GM12878 (cell line): ENCODE data around the gene KRTAP10-2. TPM values are rescaled to one million over a fixed set of nuclear protein-coding genes. Genes with fewer than 3 reads are reported as not detected.

ENCODE experiments used
- ATAC-seq: fragments of 200-7000 bp; cut with Tn5 transposase; 3 replicates; pipeline ENCODE4 v1.9.1; 2020; ENCODE audit warnings: mild to moderate bottlenecking, moderate library complexity
- BruUV-seq: library from RNA; stranded (reverse); fragments of 400-500 nt; replicated peaks from 2 replicates; lab custom pipeline; 2021; lab: Mats Ljungman, UMichigan
- CTCF ChIA-PET: fragments of 300-600 bp; sonication (Branson Sonifier 250); formaldehyde crosslinking; extraction: SDS; loops from one replicate; lab custom pipeline; 2021; ENCODE audit warnings: inconsistent platforms; lab: Yijun Ruan, JAX
- POLR2A ChIA-PET: fragments of 350-600 bp; formaldehyde crosslinking; extraction: SDS; loops from one replicate; lab custom pipeline; 2021; ENCODE audit warnings: inconsistent platforms; lab: Charles Lee
- RAD21 ChIA-PET: fragments of 300-600 bp; sonication (Branson Sonifier 250); formaldehyde crosslinking; loops from one replicate; lab custom pipeline; 2023; ENCODE audit warnings: antibody characterized with exemption; ENCODE audit not compliant: unreplicated experiment; lab: Charles Lee
- SMC1A ChIA-PET: fragments of 300-600 bp; sonication (Branson Sonifier 250); formaldehyde crosslinking; loops from one replicate; lab custom pipeline; 2023; ENCODE audit not compliant: unreplicated experiment, uncharacterized antibody; lab: Charles Lee
- DNase-seq: peaks from one replicate; pipeline ENCODE4 v3.0.0-alpha.2; 2011; ENCODE audit warnings: low read depth, low spot score
- FAIRE-seq: peaks from 3 replicates; lab custom pipeline; 2011; peaks lifted over from hg19 to GRCh38; lab: Jason Lieb, UNC
- H2AFZ ChIP-seq: 2 replicates; pipeline ENCODE4 v1.6.0; 2011; ENCODE audit warnings: low read depth, low read length, control low read depth; ENCODE audit not compliant: control insufficient read depth
- H3K27ac ChIP-seq: 2 replicates; pipeline ENCODE4 v1.5.1; 2011; ENCODE audit warnings: control low read depth; ENCODE audit not compliant: control insufficient read depth, insufficient read depth
- H3K27me3 ChIP-seq, 2 experiments: replicated peaks in 1 of 2; 2 replicates each; pipeline versions ENCODE4 v1.6.0 to v1.6.1; 2011; ENCODE audit warnings: low read length in 1 of 2; ENCODE audit not compliant: control insufficient read depth in 2 of 2, insufficient read depth in 2 of 2
- H3K36me3 ChIP-seq, 2 experiments: 2 replicates each; pipeline ENCODE4 v1.5.1; 2011; ENCODE audit warnings: low read length in 1 of 2; ENCODE audit not compliant: control insufficient read depth in 2 of 2, insufficient read depth in 2 of 2
- H3K4me1 ChIP-seq: 2 replicates; pipeline ENCODE4 v1.6.1; 2011; ENCODE audit warnings: mild to moderate bottlenecking, low read length, moderate library complexity, mixed read lengths; ENCODE audit not compliant: control insufficient read depth, insufficient read depth
- H3K4me2 ChIP-seq: 2 replicates; pipeline ENCODE4 v1.6.0; 2011; ENCODE audit warnings: control low read depth; ENCODE audit not compliant: control insufficient read depth, insufficient read depth
- H3K4me3 ChIP-seq: fragments of 200-600 bp; sonication (generic); 2 replicates; pipeline ENCODE4 v1.5.1; 2016
- H3K79me2 ChIP-seq: 2 replicates; pipeline ENCODE4 v1.6.0; 2011; ENCODE audit warnings: low read length; ENCODE audit not compliant: control insufficient read depth, insufficient read depth
- H3K9ac ChIP-seq: 2 replicates; pipeline ENCODE4 v1.8.0; 2011; ENCODE audit warnings: low read length, control low read depth, mixed read lengths; ENCODE audit not compliant: control insufficient read depth, insufficient read depth
- H3K9me3 ChIP-seq: replicated peaks from 3 replicates; pipeline ENCODE4 v1.5.1; 2011; ENCODE audit warnings: mild to moderate bottlenecking, low read length; ENCODE audit not compliant: control insufficient read depth, insufficient read depth
- H4K20me1 ChIP-seq: 2 replicates; pipeline ENCODE4 v1.6.0; 2011; ENCODE audit not compliant: control insufficient read depth, insufficient read depth
- BMI1 ChIP-seq: fragments of 450-650 bp; IDR thresholded peaks from 2 replicates; pipeline ENCODE4 v1.6.1; 2016; ENCODE audit warnings: mild to moderate bottlenecking, moderate library complexity, borderline replicate concordance
- CBFB ChIP-seq: IDR thresholded peaks from 2 replicates; pipeline ENCODE4 v1.6.1; 2016; ENCODE audit warnings: antibody characterized with exemption, low read depth
- CBX3 ChIP-seq: fragments of 200-600 bp; sonication (generic); IDR thresholded peaks from 2 replicates; pipeline ENCODE4 v1.6.1; 2016; ENCODE audit warnings: low read depth, borderline replicate concordance
- ETV6 ChIP-seq, 2 experiments: fragments of 450-650 bp in 1 of 2; IDR thresholded peaks in 1 of 2; conservative IDR thresholded peaks in 1 of 2; 2 replicates each; pipeline ENCODE4 v1.6.1; 2014; ENCODE audit warnings: antibody characterized with exemption in 1 of 2, borderline replicate concordance in 1 of 2, low read depth in 1 of 2, mild to moderate bottlenecking in 1 of 2, moderate library complexity in 1 of 2
- HDAC2 ChIP-seq: fragments of 200-600 bp; sonication (generic); IDR thresholded peaks from 2 replicates; pipeline ENCODE4 v1.6.1; 2017
- HDGF ChIP-seq: fragments of 450-650 bp; IDR thresholded peaks from 2 replicates; pipeline ENCODE4 v1.6.1; 2016; ENCODE audit warnings: antibody characterized with exemption
- LARP7 ChIP-seq: fragments of 450-650 bp; IDR thresholded peaks from 2 replicates; pipeline ENCODE4 v1.6.1; 2017; ENCODE audit warnings: mild to moderate bottlenecking
- MEF2A ChIP-seq: IDR thresholded peaks from 2 replicates; pipeline ENCODE4 v1.6.1; 2011; ENCODE audit warnings: low read depth, mild to moderate bottlenecking, low read length, moderate library complexity; ENCODE audit not compliant: insufficient read depth
- MEF2B ChIP-seq: fragments of 450-650 bp; IDR thresholded peaks from 2 replicates; pipeline ENCODE4 v1.6.1; 2018; ENCODE audit warnings: mild to moderate bottlenecking, moderate library complexity; ENCODE audit not compliant: partially characterized antibody, poor library complexity, severe bottlenecking
- MTA3 ChIP-seq: IDR thresholded peaks from 2 replicates; pipeline ENCODE4 v1.6.1; 2012; ENCODE audit warnings: low read length, inconsistent platforms, borderline replicate concordance
- NFIC ChIP-seq: IDR thresholded peaks from 2 replicates; pipeline ENCODE4 v1.6.1; 2012; ENCODE audit warnings: low read depth, mild to moderate bottlenecking, inconsistent platforms, low read length, moderate library complexity
- RELA ChIP-seq: fragments of 450-650 bp; IDR thresholded peaks from 2 replicates; pipeline ENCODE4 v1.8.0; 2014; ENCODE audit warnings: borderline replicate concordance; ENCODE audit not compliant: partially characterized antibody
- SMAD5 ChIP-seq: IDR thresholded peaks from 2 replicates; pipeline ENCODE4 v1.6.1; 2016; ENCODE audit warnings: antibody characterized with exemption, low read depth
- YY1 ChIP-seq: IDR thresholded peaks from 2 replicates; pipeline ENCODE4 v1.6.1; 2011; ENCODE audit warnings: low read depth, mild to moderate bottlenecking, low read length
- whole genome bisulfite sequencing: methylation state at CpG from one replicate; pipeline ENCODE4 v1.1.6; 2016; ENCODE audit warnings: low lambda C conversion rate; ENCODE audit not compliant: insufficient replicate concordance, insufficient coverage; ENCODE audit errors: missing lambda C conversion rate; 5-methylcytosine and 5-hydroxymethylcytosine counted together
- in situ Hi-C: fragments of 300-500 bp; cut with MboI; formaldehyde crosslinking; loops from 9 replicates; pipeline ENCODE4 v1.14.3; 2018; ENCODE audit warnings: mixed read lengths
- intact Hi-C: fragments of 100-400 bp; cut with micrococcal nuclease; formaldehyde crosslinking; loops from one replicate; pipeline ENCODE4 v1.14.2; 2022; ENCODE audit not compliant: unreplicated experiment
- polyA plus RNA-seq, 11 experiments: library from polyadenylated mRNA; depleted of rRNA in 4 of 11; unstranded in 6 of 11; stranded (reverse) in 5 of 11; fragments of >200 nt; fragmentation: Nextera tagmentation in 4 of 11; fragmentation: Illumina TruSeq in 1 of 11; extraction: Ambion mirVana in 4 of 11; extraction: Trizol in 1 of 11; gene quantifications; 1 replicate in 1 of 11; 2 replicates in 10 of 11; pipeline versions ENCODE4 v1.2.1 to v1.2.3, GENCODE V29; 2011 to 2016; ENCODE audit warnings: inconsistent platforms in 2 of 11, missing spikeins in 2 of 11, low read depth in 1 of 11
- total RNA-seq, 4 experiments: library from RNA; depleted of rRNA in 3 of 4; stranded (reverse); fragments of >200 nt in 3 of 4; fragmentation: Illumina TruSeq in 1 of 4; extraction: Trizol in 1 of 4; gene quantifications; 2 replicates each; pipeline versions ENCODE4 v1.2.1 to v1.2.3, GENCODE V29; 2013 to 2021
- TF ChIP-seq, protein P1 (sequence below): fragments of 450-650 bp; IDR thresholded peaks from 2 replicates; pipeline ENCODE4 v1.6.1; 2016; ENCODE audit warnings: mild to moderate bottlenecking, moderate library complexity, borderline replicate concordance
- TF ChIP-seq, protein P2 (sequence below): fragments of 450-650 bp; IDR thresholded peaks from 2 replicates; pipeline ENCODE4 v1.6.1; 2017; ENCODE audit warnings: low read depth, mild to moderate bottlenecking, moderate library complexity

Gene KRTAP10-2
- total and polyA plus RNA-seq, 10 of the 15 experiments (the other 5 are each of a cell fraction or from before 2014, with no cell fraction given): not detected

DNA sequence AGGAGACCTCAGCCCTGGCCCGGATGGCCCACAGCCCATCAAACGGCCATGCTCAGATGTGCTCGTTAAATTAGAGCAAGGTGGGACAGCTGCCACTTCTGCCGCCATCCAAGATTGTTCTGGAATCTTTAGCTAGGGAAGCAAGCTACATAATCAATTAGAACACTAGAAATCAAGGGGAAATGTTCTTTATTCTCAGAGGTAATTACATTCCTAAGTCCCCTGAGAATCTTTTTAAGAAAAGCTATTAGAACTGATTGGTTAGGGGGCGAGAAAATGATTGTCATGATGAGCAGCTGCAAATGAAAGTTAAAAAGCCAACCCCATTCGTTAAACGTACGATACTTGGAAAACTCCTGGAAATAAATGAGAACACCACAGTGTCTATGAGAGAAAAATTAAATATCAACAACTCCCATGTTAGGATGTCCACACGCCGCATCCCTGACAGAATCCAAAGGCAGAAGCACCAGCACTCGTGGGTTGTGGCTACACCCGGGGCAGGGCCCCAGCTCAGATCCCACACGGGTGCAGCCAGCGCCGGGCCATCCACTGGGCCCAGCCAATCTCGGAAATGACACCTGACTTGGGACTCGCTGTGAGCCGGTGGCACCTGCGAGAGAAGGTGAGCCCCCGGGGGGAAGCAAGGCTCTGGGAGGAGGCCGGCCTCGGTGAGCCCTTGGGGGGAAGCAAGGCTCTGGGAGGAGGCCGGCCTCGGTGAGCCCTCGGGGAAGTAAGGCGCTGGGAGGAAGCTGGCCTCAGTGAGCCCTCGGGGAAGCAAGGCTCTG is 48.9 kb downstream of the KRTAP10-2 start:
- H2AFZ ChIP-seq: no peak overlapping the region
- intact Hi-C loops (no loop called here), in situ Hi-C loops (no loop called here)
- H3K9me3 ChIP-seq: no peaks in the 10 kb centered on the region
- 59% methylated on average over 26 of the region's 27 CpGs for WGBS
- H3K36me3 ChIP-seq: no peaks in the 10 kb centered on the region
- no peak for TF ChIP-seq MTA3
- TF ChIP-seq MEF2A: no peak
- TF ChIP-seq HDGF: no peak
- no peak for TF ChIP-seq YY1
- TF ChIP-seq NFIC: no peak
- TF ChIP-seq SMAD5: no peak
- TF ChIP-seq RELA: no peak
- TF ChIP-seq, protein P1, sequence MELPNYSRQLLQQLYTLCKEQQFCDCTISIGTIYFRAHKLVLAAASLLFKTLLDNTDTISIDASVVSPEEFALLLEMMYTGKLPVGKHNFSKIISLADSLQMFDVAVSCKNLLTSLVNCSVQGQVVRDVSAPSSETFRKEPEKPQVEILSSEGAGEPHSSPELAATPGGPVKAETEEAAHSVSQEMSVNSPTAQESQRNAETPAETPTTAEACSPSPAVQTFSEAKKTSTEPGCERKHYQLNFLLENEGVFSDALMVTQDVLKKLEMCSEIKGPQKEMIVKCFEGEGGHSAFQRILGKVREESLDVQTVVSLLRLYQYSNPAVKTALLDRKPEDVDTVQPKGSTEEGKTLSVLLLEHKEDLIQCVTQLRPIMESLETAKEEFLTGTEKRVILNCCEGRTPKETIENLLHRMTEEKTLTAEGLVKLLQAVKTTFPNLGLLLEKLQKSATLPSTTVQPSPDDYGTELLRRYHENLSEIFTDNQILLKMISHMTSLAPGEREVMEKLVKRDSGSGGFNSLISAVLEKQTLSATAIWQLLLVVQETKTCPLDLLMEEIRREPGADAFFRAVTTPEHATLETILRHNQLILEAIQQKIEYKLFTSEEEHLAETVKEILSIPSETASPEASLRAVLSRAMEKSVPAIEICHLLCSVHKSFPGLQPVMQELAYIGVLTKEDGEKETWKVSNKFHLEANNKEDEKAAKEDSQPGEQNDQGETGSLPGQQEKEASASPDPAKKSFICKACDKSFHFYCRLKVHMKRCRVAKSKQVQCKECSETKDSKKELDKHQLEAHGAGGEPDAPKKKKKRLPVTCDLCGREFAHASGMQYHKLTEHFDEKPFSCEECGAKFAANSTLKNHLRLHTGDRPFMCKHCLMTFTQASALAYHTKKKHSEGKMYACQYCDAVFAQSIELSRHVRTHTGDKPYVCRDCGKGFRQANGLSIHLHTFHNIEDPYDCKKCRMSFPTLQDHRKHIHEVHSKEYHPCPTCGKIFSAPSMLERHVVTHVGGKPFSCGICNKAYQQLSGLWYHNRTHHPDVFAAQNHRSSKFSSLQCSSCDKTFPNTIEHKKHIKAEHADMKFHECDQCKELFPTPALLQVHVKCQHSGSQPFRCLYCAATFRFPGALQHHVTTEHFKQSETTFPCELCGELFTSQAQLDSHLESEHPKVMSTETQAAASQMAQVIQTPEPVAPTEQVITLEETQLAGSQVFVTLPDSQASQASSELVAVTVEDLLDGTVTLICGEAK: no peak
- TF ChIP-seq, protein P2, sequence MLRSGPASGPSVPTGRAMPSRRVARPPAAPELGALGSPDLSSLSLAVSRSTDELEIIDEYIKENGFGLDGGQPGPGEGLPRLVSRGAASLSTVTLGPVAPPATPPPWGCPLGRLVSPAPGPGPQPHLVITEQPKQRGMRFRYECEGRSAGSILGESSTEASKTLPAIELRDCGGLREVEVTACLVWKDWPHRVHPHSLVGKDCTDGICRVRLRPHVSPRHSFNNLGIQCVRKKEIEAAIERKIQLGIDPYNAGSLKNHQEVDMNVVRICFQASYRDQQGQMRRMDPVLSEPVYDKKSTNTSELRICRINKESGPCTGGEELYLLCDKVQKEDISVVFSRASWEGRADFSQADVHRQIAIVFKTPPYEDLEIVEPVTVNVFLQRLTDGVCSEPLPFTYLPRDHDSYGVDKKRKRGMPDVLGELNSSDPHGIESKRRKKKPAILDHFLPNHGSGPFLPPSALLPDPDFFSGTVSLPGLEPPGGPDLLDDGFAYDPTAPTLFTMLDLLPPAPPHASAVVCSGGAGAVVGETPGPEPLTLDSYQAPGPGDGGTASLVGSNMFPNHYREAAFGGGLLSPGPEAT: no peak
- no peak for TF ChIP-seq CBFB
- no peak for TF ChIP-seq LARP7
- no peak for TF ChIP-seq HDAC2
- TF ChIP-seq BMI1: no peak
- no peak for TF ChIP-seq ETV6 (conservative IDR thresholded peaks at IDR 0.05 in 1 of 2, IDR thresholded peaks at IDR 0.05 in 1 of 2; ENCODE audit: borderline replicate concordance in 1 of 2, low read depth in 1 of 2)
- TF ChIP-seq MEF2B: no peak
- TF ChIP-seq CBX3: no peak
- ChIA-PET RAD21 (no interaction called here), SMC1A (interaction anchor here (1.1 kb wide), 1 partner anchor 291 kb away, joined by 3 read pairs; no protein-coding TSS in a partner anchor), POLR2A (no interaction called here), CTCF (interaction anchor here (0.9 to 2.3 kb wide), 4 partner anchors 8 to 291 kb away, joined by 3 to 12 read pairs (median 4); no protein-coding TSS in a partner anchor)
- BruUV-seq: no TSS peak
- ATAC-seq: no peak
- H3K4me3 ChIP-seq: no peak overlapping the region
- no peak overlapping the region for H3K9ac ChIP-seq
- no peaks in the 10 kb centered on the region for H3K4me1 ChIP-seq
- H3K27ac ChIP-seq: no peak overlapping the region
- DNase-seq: no peak
- FAIRE-seq: no peak
- no peaks in the 10 kb centered on the region for H3K79me2 ChIP-seq
- H4K20me1 ChIP-seq: no peaks in the 10 kb centered on the region
- no peak overlapping the region for H3K4me2 ChIP-seq
- H3K27me3 ChIP-seq: no peaks in the 10 kb centered on the region; a peak in 1 of 4 replicates
